Ascending aorta (tissue), 2 donors: ENCODE measurements around the gene GAB2. TPM values are rescaled to one million over a fixed set of nuclear protein-coding genes. Genes with fewer than 3 reads are reported as not detected.

Experiments
- DNase-seq, 2 donors: peaks; one replicate each; pipeline ENCODE4 v3.0.0-alpha.2; 2019; ENCODE audit warnings: low spot score in 2 of 2
- H3K27ac ChIP-seq, 2 donors: fragments of 200-600 bp; sonication (generic); one replicate each; pipeline ENCODE4 v1.5.1; 2016 to 2017; ENCODE audit warnings: mild to moderate bottlenecking in 1 of 2
- H3K27me3 ChIP-seq: fragments of 200-600 bp; sonication (generic); one replicate; pipeline ENCODE4 v1.5.1; 2017
- H3K36me3 ChIP-seq, 2 donors: fragments of 200-600 bp; sonication (generic); one replicate each; pipeline ENCODE4 v1.5.1; 2016
- H3K4me1 ChIP-seq, 2 donors: fragments of 200-600 bp; sonication (generic); one replicate each; pipeline ENCODE4 v1.5.1; 2016 to 2017; ENCODE audit warnings: mild to moderate bottlenecking in 1 of 2
- H3K4me3 ChIP-seq, 2 donors: fragments of 200-600 bp; sonication (generic); one replicate each; pipeline ENCODE4 v1.5.1; 2016 to 2017; ENCODE audit warnings: mild to moderate bottlenecking in 1 of 2
- H3K9me3 ChIP-seq, 2 donors: fragments of 200-600 bp; sonication (generic); one replicate each; pipeline ENCODE4 v1.5.1; 2016
- CTCF ChIP-seq, 3 experiments: fragments of 200-600 bp in 2 of 3; fragments of 450-650 bp in 1 of 3; sonication (generic) in 2 of 3; IDR thresholded peaks; one replicate each; pipeline ENCODE4 v1.5.1; 2016 to 2019; ENCODE audit warnings: antibody characterized with exemption in 3 of 3, mild to moderate bottlenecking in 1 of 3, moderate library complexity in 1 of 3
- intact Hi-C: fragments of 100-400 bp; cut with DNase I; formaldehyde crosslinking; loops from one replicate; pipeline ENCODE4 v1.15.1; 2023
- total RNA-seq: library from RNA; depleted of rRNA; stranded (reverse); fragments of >200 nt; gene quantifications from one replicate; pipeline ENCODE4 v1.1.0, GENCODE V29; 2016

Gene GAB2
- total RNA-seq, 1 donor from 2014 or later: 21.6 TPM

- intact Hi-C loops: no loop called here
Observed at GRCh38 chr11:78372114-78372768, 45.4 kb downstream of the GAB2 start.

GRCh38 chr11:78371221-78371891 lies 46.3 kb downstream of the GAB2 start:
- DNase-seq: no peak
- H3K27ac ChIP-seq: peak overlapping the region; percentile 20 to 59
- peak overlapping the region in 1 of 2 donors; percentile 12 for H3K4me3 ChIP-seq
- intact Hi-C loops: no loop called here
- H3K4me1 ChIP-seq: peaks cover 2 to 27% of the 10 kb centered on the region in 2 donors
- H3K9me3 ChIP-seq: no peaks in the 10 kb centered on the region
- H3K27me3 ChIP-seq: no peaks in the 10 kb centered on the region
- TF ChIP-seq CTCF (IDR thresholded peaks at IDR 0.05): no peak
- H3K36me3 ChIP-seq: no peaks in the 10 kb centered on the region

More at GRCh38 chr11:78372114-78372768, 45.4 kb downstream of the GAB2 start:
- no peak for DNase-seq
- H3K27ac ChIP-seq: peak overlapping the region; percentile 20 to 39
- no peaks in the 10 kb centered on the region for H3K9me3 ChIP-seq
- H3K4me3 ChIP-seq: no peak overlapping the region
- no peaks in the 10 kb centered on the region for H3K36me3 ChIP-seq
- peaks cover 2 to 27% of the 10 kb centered on the region in 2 donors for H3K4me1 ChIP-seq
- TF ChIP-seq CTCF (IDR thresholded peaks at IDR 0.05): no peak
- H3K27me3 ChIP-seq: no peaks in the 10 kb centered on the region

- no peak for DNase-seq
- H3K9me3 ChIP-seq: no peaks in the 10 kb centered on the region
- H3K36me3 ChIP-seq: no peaks in the 10 kb centered on the region
- H3K27me3 ChIP-seq: no peaks in the 10 kb centered on the region
- peak overlapping the region; percentile 38 to 59 for H3K27ac ChIP-seq
- no peak for TF ChIP-seq CTCF (IDR thresholded peaks at IDR 0.05)
- H3K4me1 ChIP-seq: peaks cover 2 to 31% of the 10 kb centered on the region in 2 donors
- intact Hi-C loops: no loop called here
- no peak overlapping the region for H3K4me3 ChIP-seq
Observed at GRCh38 chr11:78370406-78371172, 47.0 kb downstream of the GAB2 start.

GRCh38 chr11:78365381-78365792 lies 52.2 kb downstream of the GAB2 start:
- Histone ChIP-seq H3K9me3 (peaks cover 0 to 4% of the 10 kb centered on the region in 2 donors), H3K27ac (no peak overlapping the region), H3K4me3 (no peak overlapping the region), H3K27me3 (no peaks in the 10 kb centered on the region), H3K4me1 (peaks cover 0 to 19% of the 10 kb centered on the region in 2 donors), H3K36me3 (no peaks in the 10 kb centered on the region)
- no peak for DNase-seq
- intact Hi-C loops: no loop called here
- TF ChIP-seq CTCF (IDR thresholded peaks at IDR 0.05): no peak

- H3K27ac ChIP-seq: no peak overlapping the region
- H3K27me3 ChIP-seq: no peaks in the 10 kb centered on the region
- H3K4me1 ChIP-seq: peaks cover 0 to 31% of the 10 kb centered on the region in 2 donors
- no peak for TF ChIP-seq CTCF (IDR thresholded peaks at IDR 0.05)
- H3K9me3 ChIP-seq: peaks cover 0 to 4% of the 10 kb centered on the region in 2 donors
- no peak overlapping the region for H3K4me3 ChIP-seq
- no peaks in the 10 kb centered on the region for H3K36me3 ChIP-seq
- no peak for DNase-seq
- intact Hi-C loops: no loop called here
Observed at GRCh38 chr11:78364128-78364751, 53.4 kb downstream of the GAB2 start.
